Right atrium auricular region (tissue), 2 donors: ENCODE data around the gene TAOK1. TPM values are rescaled to one million over a fixed set of nuclear protein-coding genes. Genes with fewer than 3 reads are reported as not detected.

Source experiments
- DNase-seq: peaks from one replicate; pipeline ENCODE4 v3.0.0-alpha.2; 2019; ENCODE audit warnings: low spot score
- H3K27ac ChIP-seq, 2 donors: fragments of 200-600 bp; sonication (generic); 1 replicate in 1 of 2; 2 replicates in 1 of 2; pipeline ENCODE4 v1.5.1; 2016 to 2019
- H3K27me3 ChIP-seq, 2 donors: fragments of 200-600 bp; sonication (generic); one replicate each; pipeline versions ENCODE4 v1.5.1 to v1.6.0; 2017 to 2019
- H3K36me3 ChIP-seq: fragments of 200-600 bp; sonication (generic); one replicate; pipeline ENCODE4 v1.5.1; 2016
- H3K4me1 ChIP-seq, 2 donors: fragments of 200-600 bp; sonication (generic); one replicate each; pipeline versions ENCODE4 v1.5.1 to v1.6.0; 2017 to 2019
- H3K4me3 ChIP-seq, 2 donors: fragments of 200-600 bp; sonication (generic); 1 replicate in 1 of 2; 2 replicates in 1 of 2; pipeline ENCODE4 v1.5.1; 2017 to 2019; ENCODE audit warnings: mild to moderate bottlenecking in 1 of 2, moderate library complexity in 1 of 2
- H3K9me3 ChIP-seq, 2 donors: fragments of 200-600 bp; sonication (generic); one replicate each; pipeline ENCODE4 v1.5.1; 2019
- CTCF ChIP-seq, 2 donors: fragments of 200-600 bp; sonication (generic); IDR thresholded peaks; one replicate each; pipeline ENCODE4 v1.5.1; 2019; ENCODE audit warnings: antibody characterized with exemption in 2 of 2
- total RNA-seq, 2 donors: library from RNA; depleted of rRNA; stranded (reverse); fragments of >200 nt; gene quantifications; one replicate each; pipeline ENCODE4 v1.1.0, GENCODE V29; 2016

Gene TAOK1
- total RNA-seq, 2 donors from 2014 or later, result 42.9 to 45.1 TPM

GRCh38 chr17:29567554-29568330, 177.6 kb downstream of the TAOK1 start:
- Histone ChIP-seq H3K4me3 (peak overlapping the region; percentile 63 to 66), H3K27me3 (no peaks in the 10 kb centered on the region), H3K36me3 (no peaks in the 10 kb centered on the region), H3K4me1 (peaks cover 0 to 50% of the 10 kb centered on the region in 2 donors), H3K27ac (peak overlapping the region; percentile 86 to 97), H3K9me3 (no peaks in the 10 kb centered on the region)
- DNase-seq, result peak; percentile 65
- TF ChIP-seq CTCF (IDR thresholded peaks at IDR 0.05), result peak; percentile 46 to 54

GRCh38 chr17:29568331-29569244, 178.4 kb downstream of the TAOK1 start, which contains the start of gene TP53I13:
Gene TP53I13, plus strand, starts transcription at chr17:29568701. Its CDS starts 58 bp downstream, at chr17:29568759.
- Histone ChIP-seq H3K4me1 (peaks cover 0 to 55% of the 10 kb centered on the region in 2 donors), H3K4me3 (peak within 1 kb of the TSS; percentile 63 to 66), H3K36me3 (no peaks in the 10 kb centered on the region), H3K27ac (peak within 1 kb of the TSS; percentile 86 to 97), H3K27me3 (no peaks in the 10 kb centered on the region), H3K9me3 (no peaks in the 10 kb centered on the region)
- TF ChIP-seq CTCF (IDR thresholded peaks at IDR 0.05), result peak in 1 of 2 donors; percentile 14
- DNase-seq, result peak; percentile 84

- Histone ChIP-seq H3K36me3 (peaks cover 7% of the 10 kb centered on the region), H3K27ac (peak overlapping the region; percentile 86 to 97), H3K27me3 (no peaks in the 10 kb centered on the region), H3K4me1 (peaks cover 0 to 53% of the 10 kb centered on the region in 2 donors), H3K9me3 (no peaks in the 10 kb centered on the region), H3K4me3 (peak overlapping the region; percentile 63 to 66)
- no peak for TF ChIP-seq CTCF (IDR thresholded peaks at IDR 0.05)
- DNase-seq, result peak; percentile 59
Observed at GRCh38 chr17:29569245-29569950, 179.2 kb downstream of the TAOK1 start.

GRCh38 chr17:29570521-29570920, 180.4 kb downstream of the TAOK1 start:
- H3K9me3 ChIP-seq, result no peaks in the 10 kb centered on the region
- no peak overlapping the region for H3K27ac ChIP-seq
- no peaks in the 10 kb centered on the region for H3K27me3 ChIP-seq
- H3K4me1 ChIP-seq, result peaks cover 0 to 44% of the 10 kb centered on the region in 2 donors
- peak; percentile 53 for DNase-seq
- H3K36me3 ChIP-seq, result peaks cover 19% of the 10 kb centered on the region
- no peak overlapping the region for H3K4me3 ChIP-seq
- TF ChIP-seq CTCF (IDR thresholded peaks at IDR 0.05), result no peak

GRCh38 chr17:29571486-29571882, 181.3 kb downstream of the TAOK1 start:
- no peak overlapping the region for H3K4me3 ChIP-seq
- DNase-seq, result peak; percentile 53
- H3K4me1 ChIP-seq, result peaks cover 0 to 34% of the 10 kb centered on the region in 2 donors
- H3K27ac ChIP-seq, result peak overlapping the region; percentile 9 to 68
- no peak for TF ChIP-seq CTCF (IDR thresholded peaks at IDR 0.05)
- H3K36me3 ChIP-seq, result peaks cover 28% of the 10 kb centered on the region
- no peaks in the 10 kb centered on the region for H3K9me3 ChIP-seq
- no peaks in the 10 kb centered on the region for H3K27me3 ChIP-seq
